HEK293 (cell line): ENCODE results near the gene FBN2.

Experiments
- CTCF ChIA-PET: fragments of 350-600 bp; formaldehyde crosslinking; extraction: SDS; loops from one replicate; lab custom pipeline; 2021; ENCODE audit warnings: antibody characterized with exemption; lab: Yijun Ruan, JAX
- POLR2A ChIA-PET: fragments of 300-600 bp; formaldehyde crosslinking; extraction: SDS; loops from one replicate; lab custom pipeline; 2020; ENCODE audit warnings: antibody characterized with exemption, inconsistent platforms; lab: Yijun Ruan, JAX
- H3K27ac ChIP-seq: fragments of 200-500 bp; sonication (Bioruptor generic); 2 replicates; pipeline ENCODE4 v1.5.1; 2014; ENCODE audit warnings: low read depth, low read length, control low read depth, inconsistent platforms; ENCODE audit errors: extremely low read depth
- H3K36me3 ChIP-seq, 2 experiments: fragments of 200-500 bp in 1 of 2; sonication (Bioruptor generic) in 1 of 2; 1 replicate in 1 of 2; 2 replicates in 1 of 2; pipeline ENCODE4 v1.5.1; 2014 to 2017; ENCODE audit warnings: inconsistent platforms in 2 of 2, low read length in 2 of 2; ENCODE audit not compliant: control insufficient read depth in 2 of 2, insufficient read depth in 1 of 2
- H3K4me1 ChIP-seq: fragments of 200-500 bp; sonication (Bioruptor generic); 2 replicates; pipeline ENCODE4 v1.5.1; 2014; ENCODE audit warnings: mild to moderate bottlenecking, low read length, inconsistent platforms; ENCODE audit not compliant: control insufficient read depth, insufficient read depth
- H3K4me3 ChIP-seq: 2 replicates; pipeline ENCODE4 v1.5.1; 2011; ENCODE audit warnings: low read depth, mild to moderate bottlenecking, control low read depth, low read length, moderate library complexity
- H3K9me3 ChIP-seq: fragments of 200-500 bp; sonication (Bioruptor generic); 2 replicates; pipeline ENCODE4 v1.5.1; 2014; ENCODE audit warnings: low read depth, low read length, inconsistent platforms; ENCODE audit not compliant: control insufficient read depth, insufficient read depth
- FEZF1 ChIP-seq: fragments of 450-650 bp; formaldehyde crosslinking; IDR thresholded peaks from 2 replicates; pipeline ENCODE4 v1.5.1; 2016; ENCODE audit warnings: missing biosample characterization, missing genetic modification characterization
- GLIS2 ChIP-seq: fragments of 450-650 bp; formaldehyde crosslinking; IDR thresholded peaks from 2 replicates; pipeline ENCODE4 v1.5.1; 2016; ENCODE audit warnings: missing biosample characterization, missing genetic modification characterization
- PATZ1 ChIP-seq: fragments of 450-650 bp; formaldehyde crosslinking; IDR thresholded peaks from 2 replicates; pipeline ENCODE4 v1.5.1; 2016; ENCODE audit warnings: missing biosample characterization, missing genetic modification characterization
- SALL2 ChIP-seq: fragments of 450-650 bp; formaldehyde crosslinking; IDR thresholded peaks from 2 replicates; pipeline ENCODE4 v1.5.0; 2017; ENCODE audit warnings: missing biosample characterization, mild to moderate bottlenecking, missing genetic modification characterization, borderline replicate concordance
- TRIM28 ChIP-seq: IDR thresholded peaks from 2 replicates; pipeline ENCODE4 v1.6.1; 2011; ENCODE audit warnings: low read length, control low read depth, borderline replicate concordance
- ZBTB20 ChIP-seq: fragments of 450-650 bp; formaldehyde crosslinking; IDR thresholded peaks from 2 replicates; pipeline ENCODE4 v1.5.1; 2016; ENCODE audit warnings: missing biosample characterization, missing genetic modification characterization
- ZBTB44 ChIP-seq: fragments of 450-650 bp; IDR thresholded peaks from 2 replicates; pipeline ENCODE4 v1.5.1; 2018; ENCODE audit warnings: missing biosample characterization, mild to moderate bottlenecking, missing genetic modification characterization
- ZNF148 ChIP-seq: fragments of 450-650 bp; formaldehyde crosslinking; IDR thresholded peaks from 2 replicates; pipeline ENCODE4 v1.5.0; 2017; ENCODE audit warnings: missing biosample characterization, missing genetic modification characterization, borderline replicate concordance
- ZNF18 ChIP-seq: fragments of 450-650 bp; formaldehyde crosslinking; IDR thresholded peaks from 2 replicates; pipeline ENCODE4 v1.5.1; 2016; ENCODE audit warnings: missing biosample characterization, missing genetic modification characterization
- ZNF26 ChIP-seq: fragments of 450-650 bp; formaldehyde crosslinking; IDR thresholded peaks from 2 replicates; pipeline ENCODE4 v1.5.1; 2016; ENCODE audit warnings: missing biosample characterization, missing genetic modification characterization
- ZNF335 ChIP-seq: fragments of 450-650 bp; formaldehyde crosslinking; conservative IDR thresholded peaks from 2 replicates; pipeline ENCODE4 v1.5.1; 2016; ENCODE audit warnings: missing biosample characterization, missing genetic modification characterization
- ZNF366 ChIP-seq: fragments of 450-650 bp; formaldehyde crosslinking; conservative IDR thresholded peaks from 2 replicates; pipeline ENCODE4 v1.5.1; 2016; ENCODE audit warnings: missing biosample characterization, missing genetic modification characterization
- ZNF510 ChIP-seq: fragments of 450-650 bp; formaldehyde crosslinking; IDR thresholded peaks from 2 replicates; pipeline ENCODE4 v1.5.1; 2018; ENCODE audit warnings: mild to moderate bottlenecking, missing genetic modification characterization, missing biosample characterization; ENCODE audit not compliant: insufficient replicate concordance
- ZNF558 ChIP-seq: fragments of 450-650 bp; formaldehyde crosslinking; IDR thresholded peaks from 2 replicates; pipeline ENCODE4 v1.5.1; 2016; ENCODE audit warnings: missing biosample characterization, missing genetic modification characterization
- ZNF600 ChIP-seq: fragments of 450-650 bp; formaldehyde crosslinking; IDR thresholded peaks from 2 replicates; pipeline ENCODE4 v1.5.1; 2016; ENCODE audit warnings: missing biosample characterization, missing genetic modification characterization
- ZNF621 ChIP-seq: fragments of 450-650 bp; formaldehyde crosslinking; IDR thresholded peaks from 2 replicates; pipeline ENCODE4 v1.5.1; 2017; ENCODE audit warnings: missing biosample characterization, missing genetic modification characterization
- ZNF624 ChIP-seq: fragments of 450-650 bp; formaldehyde crosslinking; IDR thresholded peaks from 2 replicates; pipeline ENCODE4 v1.5.1; 2017; ENCODE audit warnings: missing biosample characterization, missing genetic modification characterization
- ZNF645 ChIP-seq: fragments of 450-650 bp; formaldehyde crosslinking; IDR thresholded peaks from 2 replicates; pipeline ENCODE4; 2016; ENCODE audit warnings: missing biosample characterization, missing genetic modification characterization
- ZNF677 ChIP-seq: fragments of 450-650 bp; IDR thresholded peaks from 2 replicates; pipeline ENCODE4 v1.5.0; 2018; ENCODE audit warnings: missing biosample characterization, mild to moderate bottlenecking, missing genetic modification characterization, moderate library complexity
- ZSCAN4 ChIP-seq: fragments of 450-650 bp; formaldehyde crosslinking; IDR thresholded peaks from 2 replicates; pipeline ENCODE4 v1.5.1; 2017; ENCODE audit warnings: missing biosample characterization, missing genetic modification characterization
- ZXDB ChIP-seq: fragments of 450-650 bp; formaldehyde crosslinking; IDR thresholded peaks from 2 replicates; pipeline ENCODE4 v1.5.1; 2016; ENCODE audit warnings: missing biosample characterization, missing genetic modification characterization

Gene FBN2

GRCh38 chr5:128539038-128539429 lies 989 bp upstream of the FBN2 start (continued):
- no peak for TF ChIP-seq ZNF148
- peak; percentile 2; the same call in 1 of the 2 replicates for TF ChIP-seq ZBTB20 (tag by site-specific recombination)
- TF ChIP-seq ZNF558 (tag by site-specific recombination), result no peak
- TF ChIP-seq ZSCAN4, result 0 out of 2 replicates have a peak, but pooled peaks have one; percentile 3
- TF ChIP-seq FEZF1, result no peak
- TF ChIP-seq GLIS2, result peak; percentile 81
- no peak for TF ChIP-seq SALL2 (tag by site-specific recombination)
- no peak for TF ChIP-seq ZNF621 (tag by site-specific recombination)
- TF ChIP-seq ZNF366 (tag by site-specific recombination), result no peak
- TF ChIP-seq ZNF18, result peak; percentile 97
- no peak for TF ChIP-seq ZNF624 (tag by site-specific recombination)
- peak; percentile 66 for TF ChIP-seq ZNF335 (tag by site-specific recombination)
- no peak for TF ChIP-seq ZNF510 (tag by site-specific recombination)
- TF ChIP-seq ZXDB (tag by site-specific recombination), result no peak

- peak overlapping the region; percentile 89 for H3K27ac ChIP-seq
- H3K36me3 ChIP-seq, result peaks cover 0 to 10% of the 10 kb centered on the region in 2 experiments; a peak in 1 of 3 replicates
- H3K4me1 ChIP-seq, result peaks cover 8% of the 10 kb centered on the region
- H3K9me3 ChIP-seq, result no peaks in the 10 kb centered on the region
- ChIA-PET CTCF (no interaction called here), POLR2A (interaction anchor here (1.0 to 1.7 kb wide), 3 partner anchors 129 to 558 kb away, joined by 3 to 7 read pairs (median 3); no protein-coding TSS in a partner anchor)
- H3K4me3 ChIP-seq, result peak overlapping the region; percentile 78
- TF ChIP-seq ZNF677 (tag by site-specific recombination) (no peak), ZNF600 (tag by site-specific recombination) (0 out of 2 replicates have a peak, but pooled peaks have one; percentile 52), FEZF1 (peak; percentile 37; the same call in 1 of the 2 replicates), ZNF26 (no peak), ZNF645 (tag by site-specific recombination) (0 out of 2 replicates have a peak, but pooled peaks have one; percentile 74), ZBTB44 (peak; percentile 37; the same call in 1 of the 2 replicates), PATZ1 (tag by site-specific recombination) (peak; percentile 98), ZBTB20 (tag by site-specific recombination) (peak; percentile 90), TRIM28 (no peak)
Observed at GRCh38 chr5:128538250-128539037, 399 bp upstream of the FBN2 start.
